Activated T-cell treated with anti-CD3 and anti-CD28 coated beads, Interleukin-2, amount 50 U/mL, for 4 hours (primary cell): ENCODE results near the gene VOPP1. TPM values are rescaled to one million over a fixed set of nuclear protein-coding genes. Genes with fewer than 3 reads are reported as not detected.
"Not testable (repeated sequence)": the region's sequence is repeated elsewhere in the genome, so short reads cannot be mapped to it uniquely, and the experiment has no call there.

Source experiments
- ATAC-seq, 2 donors: fragments of 200-7000 bp; cut with Tn5 transposase; one replicate each; pipeline ENCODE4 v1.10.0; 2021
- DNase-seq: peaks from one replicate; pipeline ENCODE4 v3.0.0-alpha.2; 2020
- H3K27me3 Mint-ChIP-seq: one replicate; pipeline ENCODE4 v1.8.0; 2021; ENCODE audit warnings: low read depth, mixed read lengths
- H3K36me3 Mint-ChIP-seq: one replicate; pipeline ENCODE4 v1.8.0; 2022; ENCODE audit warnings: mixed read lengths; ENCODE audit not compliant: insufficient read depth
- H3K4me1 Mint-ChIP-seq: one replicate; pipeline ENCODE4 v1.8.0; 2021; ENCODE audit warnings: low read depth, mixed read lengths
- H3K4me3 Mint-ChIP-seq: one replicate; pipeline ENCODE4 v1.8.0; 2021; ENCODE audit warnings: mild to moderate bottlenecking, moderate library complexity, mixed read lengths
- H3K9me3 Mint-ChIP-seq: one replicate; pipeline ENCODE4 v1.8.0; 2021; ENCODE audit warnings: mixed read lengths
- total RNA-seq, 3 donors: library from RNA; stranded (reverse); gene quantifications; one replicate each; pipeline ENCODE4 v1.2.1, GENCODE V29; 2021

The VOPP1 gene
- total RNA-seq, 3 donors from 2014 or later = 63.6 to 103 (median 99.2) TPM

- peaks cover 3% of the 10 kb centered on the region for H3K4me1 Mint-ChIP-seq
- DNase-seq (no peak), ATAC-seq (no peak)
- H3K36me3 Mint-ChIP-seq = no peaks in the 10 kb centered on the region
- H3K4me3 Mint-ChIP-seq = no peak overlapping the region
- no peaks in the 10 kb centered on the region for H3K27me3 Mint-ChIP-seq
- no peaks in the 10 kb centered on the region for H3K9me3 Mint-ChIP-seq
Observed at GRCh38 chr7:55591282-55591931, 19.1 kb upstream of the VOPP1 start.

DNA sequence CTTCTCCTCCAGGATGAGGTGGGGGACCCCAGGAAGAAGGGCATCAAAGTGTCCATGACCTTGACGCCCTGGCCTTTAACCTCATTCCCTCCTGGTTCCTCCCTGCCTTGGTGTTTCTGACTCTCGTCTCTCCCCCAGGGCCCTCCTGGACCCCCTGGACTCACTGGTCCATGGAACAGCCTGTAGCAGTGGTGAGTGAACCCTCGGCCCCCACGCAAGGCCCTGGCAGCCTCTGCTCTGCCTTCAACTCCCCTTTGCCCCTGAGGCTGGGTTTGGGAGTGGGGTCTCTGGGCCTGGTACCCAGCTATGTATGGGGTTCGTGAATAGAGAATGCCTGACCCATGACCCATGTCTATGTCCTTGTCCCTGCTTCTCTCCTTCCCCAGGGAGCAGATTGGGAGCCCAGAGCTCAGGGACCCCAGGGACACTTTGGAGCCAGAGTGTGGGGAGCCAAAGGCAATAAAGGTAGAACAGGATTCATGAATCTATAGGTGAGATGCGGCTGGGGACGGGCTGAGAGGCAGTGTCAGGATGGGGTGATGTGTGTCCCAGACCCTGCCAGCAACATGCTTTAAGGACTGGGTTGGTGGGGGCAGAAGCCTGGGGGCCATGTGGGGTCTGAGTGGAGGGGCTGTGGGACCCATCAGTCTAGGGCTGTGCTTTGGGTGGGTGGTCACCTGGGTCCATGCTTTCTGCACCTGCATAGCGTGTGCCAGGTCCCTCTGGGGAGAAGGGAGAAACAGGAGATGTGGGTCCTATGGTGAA, 18.4 kb upstream of the VOPP1 start:
- no peaks in the 10 kb centered on the region for H3K27me3 Mint-ChIP-seq
- no peak overlapping the region for H3K4me3 Mint-ChIP-seq
- H3K36me3 Mint-ChIP-seq = no peaks in the 10 kb centered on the region
- H3K4me1 Mint-ChIP-seq = peaks cover 3% of the 10 kb centered on the region
- ATAC-seq (no peak), DNase-seq (no peak)
- no peaks in the 10 kb centered on the region for H3K9me3 Mint-ChIP-seq

DNA sequence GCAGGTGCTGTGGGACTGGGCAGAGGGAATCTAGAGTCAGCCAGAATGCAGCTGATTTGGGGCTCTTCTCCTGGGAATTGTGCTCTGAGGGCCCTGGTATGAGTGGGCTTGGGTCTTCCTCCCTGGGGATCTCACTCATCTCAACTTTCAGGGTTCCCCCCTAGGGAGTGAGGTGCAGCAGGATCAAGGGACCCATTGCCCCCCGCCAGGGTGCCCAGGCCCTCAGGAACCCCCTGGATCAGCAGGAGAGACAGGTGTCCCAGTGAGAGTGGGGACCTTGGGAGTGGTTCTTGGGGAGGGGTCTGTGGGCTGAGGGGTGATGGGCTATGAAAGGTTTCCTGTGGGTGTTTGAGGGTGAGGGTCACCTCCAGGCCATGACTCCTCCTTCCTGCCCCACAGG, 17.6 kb upstream of the VOPP1 start:
- no peak overlapping the region for H3K4me3 Mint-ChIP-seq
- no peaks in the 10 kb centered on the region for H3K36me3 Mint-ChIP-seq
- H3K4me1 Mint-ChIP-seq = peaks cover 3% of the 10 kb centered on the region
- no peak for ATAC-seq
- H3K27me3 Mint-ChIP-seq = no peaks in the 10 kb centered on the region
- DNase-seq = no peak
- no peaks in the 10 kb centered on the region for H3K9me3 Mint-ChIP-seq

GRCh38 chr7:55588976-55589604, 16.8 kb upstream of the VOPP1 start:
- H3K4me3 Mint-ChIP-seq = no peak overlapping the region
- peaks cover 3% of the 10 kb centered on the region for H3K4me1 Mint-ChIP-seq
- no peak for ATAC-seq
- no peaks in the 10 kb centered on the region for H3K27me3 Mint-ChIP-seq
- no peaks in the 10 kb centered on the region for H3K36me3 Mint-ChIP-seq
- DNase-seq = no peak
- no peaks in the 10 kb centered on the region for H3K9me3 Mint-ChIP-seq

- no peak for ATAC-seq
- H3K36me3 Mint-ChIP-seq = no peaks in the 10 kb centered on the region
- no peaks in the 10 kb centered on the region for H3K27me3 Mint-ChIP-seq
- H3K4me3 Mint-ChIP-seq = no peak overlapping the region
- H3K4me1 Mint-ChIP-seq = peaks cover 7% of the 10 kb centered on the region
- no peak for DNase-seq
- no peaks in the 10 kb centered on the region for H3K9me3 Mint-ChIP-seq
Observed at GRCh38 chr7:55588379-55588699, 16.0 kb upstream of the VOPP1 start.

DNA sequence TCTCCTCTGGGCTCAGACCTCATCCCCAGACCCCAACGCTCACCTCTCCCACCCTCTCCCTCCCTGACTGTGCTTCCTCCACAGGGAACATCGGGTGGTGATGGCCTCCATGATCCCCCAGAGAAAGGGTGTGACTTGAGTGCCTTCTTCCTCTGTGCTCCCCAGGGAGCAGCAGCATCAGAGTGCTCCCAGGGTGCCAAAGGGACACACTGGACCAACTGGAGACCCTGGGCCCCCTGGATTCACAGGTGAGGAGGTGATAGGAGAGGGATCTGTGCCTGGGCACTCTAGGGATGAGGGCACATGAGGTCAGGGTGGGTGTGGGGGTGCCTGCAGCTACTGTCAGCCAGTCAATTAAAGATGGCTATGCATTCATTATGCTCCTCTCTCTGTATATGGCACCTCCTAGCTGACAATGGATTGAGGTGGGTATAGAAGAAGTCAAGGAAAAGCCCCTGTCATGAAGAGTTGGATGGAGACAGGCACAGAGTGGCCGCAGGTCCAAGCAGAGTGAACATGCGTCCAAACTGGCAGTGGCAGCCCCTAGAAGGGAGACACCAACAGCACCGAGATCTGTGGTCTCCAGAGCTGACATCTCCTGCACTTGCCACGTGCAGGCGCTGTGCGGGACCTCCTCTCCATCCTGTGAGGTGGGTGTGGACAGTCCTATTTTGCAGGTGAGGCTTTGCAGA, 15.5 kb upstream of the VOPP1 start:
- H3K4me1 Mint-ChIP-seq = peaks cover 12% of the 10 kb centered on the region
- no peak for ATAC-seq
- DNase-seq = no peak
- no peaks in the 10 kb centered on the region for H3K27me3 Mint-ChIP-seq
- no peaks in the 10 kb centered on the region for H3K36me3 Mint-ChIP-seq
- H3K9me3 Mint-ChIP-seq = no peaks in the 10 kb centered on the region
- no peak overlapping the region for H3K4me3 Mint-ChIP-seq

DNA sequence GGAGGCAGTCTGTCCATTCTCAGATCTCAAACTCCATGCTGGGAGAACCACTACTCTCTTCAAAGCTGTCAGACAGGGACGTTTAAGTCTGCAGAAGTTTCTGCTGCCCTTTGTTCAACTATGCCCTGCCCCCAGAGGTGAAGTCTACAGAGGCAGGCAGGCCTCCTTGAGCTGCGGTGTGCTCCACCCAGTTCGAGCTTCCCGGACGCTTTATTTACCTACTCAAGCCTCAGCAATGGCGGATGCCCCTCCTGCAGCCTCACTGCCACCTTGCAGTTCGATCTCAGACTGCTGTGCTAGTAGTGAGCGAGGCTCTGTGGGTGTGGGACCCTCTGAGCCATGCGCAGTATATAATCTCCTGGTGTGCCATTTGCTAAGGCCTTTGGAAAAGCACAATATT, 10.4 kb upstream of the VOPP1 start:
- not testable (repeated sequence) for DNase-seq, ATAC-seq, H3K9me3 Mint-ChIP-seq, H3K27me3 Mint-ChIP-seq, H3K36me3 Mint-ChIP-seq, H3K4me3 Mint-ChIP-seq
- peaks cover 29% of the 10 kb centered on the region for H3K4me1 Mint-ChIP-seq

- Mint-ChIP-seq H3K4me3 (no peak overlapping the region), H3K4me1 (peaks cover 39% of the 10 kb centered on the region), H3K9me3 (peaks cover 2% of the 10 kb centered on the region), H3K36me3 (no peaks in the 10 kb centered on the region), H3K27me3 (no peaks in the 10 kb centered on the region)
- DNase-seq = no peak
- ATAC-seq = no peak
Observed at GRCh38 chr7:55576753-55577152, 4.5 kb upstream of the VOPP1 start.

- no peaks in the 10 kb centered on the region for H3K9me3 Mint-ChIP-seq
Observed at GRCh38 chr7:55575733-55576132, 3.4 kb upstream of the VOPP1 start.

DNA sequence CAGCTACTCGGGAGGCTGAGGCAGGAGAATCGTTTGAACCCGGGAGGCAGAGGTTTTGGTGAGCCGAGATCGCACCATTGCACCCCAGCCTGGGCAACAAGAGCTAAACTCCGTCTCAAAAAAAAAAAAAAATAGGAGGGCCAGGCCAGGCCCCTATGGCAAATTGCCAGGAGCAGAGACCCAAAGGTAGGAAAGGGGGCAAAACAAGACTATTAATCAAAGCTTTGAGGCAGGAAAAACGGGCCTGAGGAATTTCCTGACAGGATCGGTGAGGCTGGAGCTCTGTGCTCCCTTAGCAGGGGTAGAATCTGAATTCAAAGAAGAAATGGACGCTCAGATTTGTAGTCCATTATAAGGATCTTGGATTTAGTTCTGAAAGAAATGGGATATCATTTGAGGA, 2.8 kb upstream of the VOPP1 start:
- Mint-ChIP-seq H3K4me1 (peaks cover 45% of the 10 kb centered on the region), H3K27me3 (no peaks in the 10 kb centered on the region), H3K9me3 (no peaks in the 10 kb centered on the region), H3K4me3 (no peak overlapping the region), H3K36me3 (no peaks in the 10 kb centered on the region)
- ATAC-seq = no peak
- no peak for DNase-seq

More at GRCh38 chr7:55575733-55576132, 3.4 kb upstream of the VOPP1 start:
- Mint-ChIP-seq H3K36me3 (no peaks in the 10 kb centered on the region), H3K4me3 (no peak overlapping the region), H3K4me1 (peaks cover 40% of the 10 kb centered on the region), H3K27me3 (no peaks in the 10 kb centered on the region)
- DNase-seq = no peak
- ATAC-seq = no peak

GRCh38 chr7:55574051-55574717, 1.9 kb upstream of the VOPP1 start:
- peak; percentile 10 to 17 for ATAC-seq
- DNase-seq = no peak
- no peaks in the 10 kb centered on the region for H3K27me3 Mint-ChIP-seq
- no peaks in the 10 kb centered on the region for H3K9me3 Mint-ChIP-seq
- no peaks in the 10 kb centered on the region for H3K36me3 Mint-ChIP-seq
- peak overlapping the region; percentile 81 for H3K4me3 Mint-ChIP-seq
- H3K4me1 Mint-ChIP-seq = peaks cover 53% of the 10 kb centered on the region

- DNase-seq (no peak), ATAC-seq (no peak)
- peak overlapping the region; percentile 81 for H3K4me3 Mint-ChIP-seq
- H3K4me1 Mint-ChIP-seq = peaks cover 61% of the 10 kb centered on the region
- no peaks in the 10 kb centered on the region for H3K27me3 Mint-ChIP-seq
- H3K9me3 Mint-ChIP-seq = no peaks in the 10 kb centered on the region
- H3K36me3 Mint-ChIP-seq = no peaks in the 10 kb centered on the region
Observed at GRCh38 chr7:55573234-55573900, 1.1 kb upstream of the VOPP1 start.

- Mint-ChIP-seq H3K36me3 (peaks cover 6% of the 10 kb centered on the region), H3K27me3 (no peaks in the 10 kb centered on the region), H3K9me3 (no peaks in the 10 kb centered on the region), H3K4me1 (peaks cover 77% of the 10 kb centered on the region), H3K4me3 (peak overlapping the region; percentile 94)
- peak; percentile 26 for DNase-seq
- peak; percentile 33 to 34 for ATAC-seq
Observed at GRCh38 chr7:55571511-55572377, 558 bp downstream of the VOPP1 start.
